Endothelial cell of umbilical vein (primary cell): ENCODE measurements around the gene PSAT1. TPM values are rescaled to one million over a fixed set of nuclear protein-coding genes. Genes with fewer than 3 reads are reported as not detected.

Experiments used
- BruUV-seq: library from RNA; stranded (reverse); fragments of 400-500 nt; replicated peaks from 2 replicates; lab custom pipeline; 2021; lab: Mats Ljungman, UMichigan
- CTCF ChIA-PET: fragments of 300-600, 350-600 bp; sonication (Branson Sonifier 250); formaldehyde crosslinking; loops from one replicate; lab custom pipeline; 2021; ENCODE audit warnings: antibody characterized with exemption, inconsistent platforms; lab: Charles Lee
- POLR2A ChIA-PET: fragments of 300-600, 350-600 bp; sonication (Branson Sonifier 250); formaldehyde crosslinking; loops from one replicate; lab custom pipeline; 2021; ENCODE audit warnings: antibody characterized with exemption, inconsistent platforms; lab: Charles Lee
- DNase-seq: peaks from one replicate; pipeline ENCODE4 v3.0.0-alpha.2; 2011; ENCODE audit warnings: low read depth, low spot score
- FAIRE-seq: peaks from 2 replicates; lab custom pipeline; 2011; peaks lifted over from hg19 to GRCh38; lab: Jason Lieb, UNC
- H2AFZ ChIP-seq: 2 replicates; pipeline ENCODE4 v1.6.0; 2012; ENCODE audit warnings: low read depth, low read length, control low read depth, inconsistent platforms
- H3K27ac ChIP-seq: 2 replicates; pipeline ENCODE4 v1.5.1; 2011; ENCODE audit warnings: low read depth, mild to moderate bottlenecking, control low read depth, low read length, moderate library complexity; ENCODE audit not compliant: insufficient read depth
- H3K27me3 ChIP-seq, 2 experiments: 2 replicates each; pipeline versions ENCODE4 v1.6.0 to v1.6.1; 2011; ENCODE audit warnings: low read length in 2 of 2, mixed read lengths in 1 of 2; ENCODE audit not compliant: control insufficient read depth in 2 of 2, insufficient read depth in 2 of 2
- H3K36me3 ChIP-seq, 2 experiments: 2 replicates in 1 of 2; 3 replicates in 1 of 2; pipeline ENCODE4 v1.5.1; 2011; ENCODE audit warnings: low read length in 2 of 2, mild to moderate bottlenecking in 1 of 2, moderate library complexity in 1 of 2; ENCODE audit not compliant: control insufficient read depth in 2 of 2, insufficient read depth in 2 of 2; ENCODE audit errors: extremely low read depth in 1 of 2
- H3K4me1 ChIP-seq: 3 replicates; pipeline ENCODE4 v1.5.1; 2011; ENCODE audit warnings: mild to moderate bottlenecking, low read length; ENCODE audit not compliant: control insufficient read depth, insufficient read depth; ENCODE audit errors: extremely low read depth
- H3K4me2 ChIP-seq: 2 replicates; pipeline ENCODE4 v1.6.1; 2011; ENCODE audit warnings: low read length, control low read depth, mixed read lengths; ENCODE audit not compliant: insufficient read depth
- H3K4me3 ChIP-seq, 3 experiments: fragments of 200-600 bp in 1 of 3; sonication (generic), shearing (Covaris generic) in 1 of 3; replicated peaks in 1 of 3; 2 replicates each; pipeline ENCODE4 v1.5.1; 2011 to 2016; ENCODE audit warnings: control low read depth in 3 of 3, low read length in 3 of 3, mild to moderate bottlenecking in 2 of 3, inconsistent platforms in 1 of 3, low read depth in 1 of 3, moderate library complexity in 1 of 3; ENCODE audit not compliant: insufficient read depth in 1 of 3
- H3K79me2 ChIP-seq: 2 replicates; pipeline ENCODE4 v1.6.0; 2012; ENCODE audit warnings: low read length, inconsistent platforms; ENCODE audit not compliant: control insufficient read depth, insufficient read depth
- H3K9ac ChIP-seq: replicated peaks from 2 replicates; pipeline ENCODE3; 2011; ENCODE audit warnings: low read length, control low read depth; ENCODE audit not compliant: insufficient read depth; ENCODE audit errors: extremely low read depth
- H3K9me1 ChIP-seq: replicated peaks from 3 replicates; pipeline ENCODE4 v1.6.0; 2011; ENCODE audit warnings: mild to moderate bottlenecking, low read length; ENCODE audit not compliant: control insufficient read depth, insufficient read depth; ENCODE audit errors: extremely low read depth
- H3K9me3 ChIP-seq: replicated peaks from 2 replicates; pipeline ENCODE4 v1.5.1; 2012; ENCODE audit warnings: low read length, inconsistent platforms; ENCODE audit not compliant: control insufficient read depth, insufficient read depth
- H4K20me1 ChIP-seq: replicated peaks from 2 replicates; pipeline ENCODE3; 2011; ENCODE audit warnings: mild to moderate bottlenecking, low read length; ENCODE audit not compliant: control insufficient read depth, insufficient read depth; ENCODE audit errors: extremely low read depth
- CTCF ChIP-seq, 2 donors: IDR thresholded peaks; 1 replicate in 1 of 2; 2 replicates in 1 of 2; pipeline ENCODE4 v1.5.1; 2011; ENCODE audit warnings: low read length in 2 of 2, mild to moderate bottlenecking in 2 of 2, moderate library complexity in 2 of 2, control low read depth in 1 of 2, inconsistent platforms in 1 of 2, low read depth in 1 of 2; ENCODE audit not compliant: insufficient read depth in 1 of 2; ENCODE audit errors: extremely low read depth in 1 of 2
- FOS ChIP-seq: IDR thresholded peaks from 2 replicates; pipeline ENCODE4 v1.6.1; 2011; ENCODE audit warnings: mild to moderate bottlenecking, low read length, moderate library complexity, borderline replicate concordance; ENCODE audit not compliant: insufficient read depth
- JUN ChIP-seq: IDR thresholded peaks from 2 replicates; pipeline ENCODE4 v1.6.1; 2011; ENCODE audit warnings: borderline replicate concordance, low read depth; ENCODE audit not compliant: insufficient read length, insufficient read depth
- MAX ChIP-seq: IDR thresholded peaks from 2 replicates; pipeline ENCODE4 v1.6.1; 2011; ENCODE audit not compliant: insufficient read depth, insufficient read length
- MYC ChIP-seq: IDR thresholded peaks from one replicate; pipeline ENCODE4 v1.6.1; 2011; ENCODE audit warnings: mild to moderate bottlenecking, low read depth, low read length
- POLR2A ChIP-seq: IDR thresholded peaks from 2 replicates; pipeline ENCODE4 v1.6.1; 2012; ENCODE audit warnings: low read depth, mild to moderate bottlenecking, control low read depth, low read length
- POLR2AphosphoS5 ChIP-seq: IDR thresholded peaks from 2 replicates; pipeline ENCODE4 v1.6.1; 2012; ENCODE audit warnings: low read depth, mild to moderate bottlenecking, control low read depth, low read length, moderate library complexity; ENCODE audit not compliant: insufficient read depth
- dilution Hi-C: fragments of 300-500 bp; cut with MboI; formaldehyde crosslinking; loops from one replicate; pipeline ENCODE4 v1.15.0; 2019; ENCODE audit warnings: low sequenced_read_pairs; ENCODE audit not compliant: extremely low pct_ligation_motif_present
- intact Hi-C: fragments of 100-400 bp; cut with micrococcal nuclease; formaldehyde crosslinking; loops from one replicate; pipeline ENCODE4 v1.10.0; 2022
- polyA plus RNA-seq, 4 experiments: library from polyadenylated mRNA; depleted of rRNA in 3 of 4; stranded (reverse) in 3 of 4; unstranded in 1 of 4; fragments of >200 nt; gene quantifications; 2 replicates each; pipeline versions ENCODE4 v1.2.1 to v1.2.3, GENCODE V29; 2011 to 2012; ENCODE audit warnings: missing spikeins in 1 of 4
- total RNA-seq: library from RNA; stranded (reverse); gene quantifications from 2 replicates; pipeline ENCODE4 v1.2.3, GENCODE V29; 2021

Gene PSAT1
- total and polyA plus RNA-seq, 2 donors (not counting 3 experiments of a cell fraction or from before 2014, with no cell fraction given), result 19.1 to 47.3 TPM

- Histone ChIP-seq H4K20me1 (no peaks in the 10 kb centered on the region), H3K9me3 (no peaks in the 10 kb centered on the region), H3K27me3 (no peaks in the 10 kb centered on the region), H3K4me1 (peaks cover 2% of the 10 kb centered on the region), H3K9ac (no peak overlapping the region), H3K27ac (no peak overlapping the region), H3K36me3 (no peaks in the 10 kb centered on the region), H3K79me2 (no peaks in the 10 kb centered on the region), H3K9me1 (no peaks in the 10 kb centered on the region), H3K4me2 (no peak overlapping the region), H3K4me3 (no peak overlapping the region), H2AFZ (no peak overlapping the region)
- DNase-seq (no peak), FAIRE-seq (no peak)
- ChIA-PET POLR2A (no interaction called here), CTCF (no interaction called here)
- TF ChIP-seq CTCF (IDR thresholded peaks at IDR 0.05; ENCODE audit: extremely low read depth in 1 of 2, insufficient read depth in 1 of 2, low read depth in 1 of 2, low read length in 2 of 2), result no peak
- no peak for TF ChIP-seq MYC
- TF ChIP-seq POLR2A, result no peak
- TF ChIP-seq FOS, result no peak
- no peak for TF ChIP-seq MAX
- TF ChIP-seq JUN, result no peak
- TF ChIP-seq POLR2AphosphoS5, result no peak
- no TSS peak for BruUV-seq
- intact Hi-C loops, result no loop called here
- dilution Hi-C loops, result no loop called here
Observed at GRCh38 chr9:78319197-78320029, 22.5 kb downstream of the PSAT1 start.
